ENCODE measurements around the gene PLSCR3. TPM values are rescaled to one million over a fixed set of nuclear protein-coding genes. Genes with fewer than 3 reads are reported as not detected.

Gene PLSCR3
- total RNA-seq, 2 donors from 2014 or later: 11.0 to 12.0 TPM

DNA sequence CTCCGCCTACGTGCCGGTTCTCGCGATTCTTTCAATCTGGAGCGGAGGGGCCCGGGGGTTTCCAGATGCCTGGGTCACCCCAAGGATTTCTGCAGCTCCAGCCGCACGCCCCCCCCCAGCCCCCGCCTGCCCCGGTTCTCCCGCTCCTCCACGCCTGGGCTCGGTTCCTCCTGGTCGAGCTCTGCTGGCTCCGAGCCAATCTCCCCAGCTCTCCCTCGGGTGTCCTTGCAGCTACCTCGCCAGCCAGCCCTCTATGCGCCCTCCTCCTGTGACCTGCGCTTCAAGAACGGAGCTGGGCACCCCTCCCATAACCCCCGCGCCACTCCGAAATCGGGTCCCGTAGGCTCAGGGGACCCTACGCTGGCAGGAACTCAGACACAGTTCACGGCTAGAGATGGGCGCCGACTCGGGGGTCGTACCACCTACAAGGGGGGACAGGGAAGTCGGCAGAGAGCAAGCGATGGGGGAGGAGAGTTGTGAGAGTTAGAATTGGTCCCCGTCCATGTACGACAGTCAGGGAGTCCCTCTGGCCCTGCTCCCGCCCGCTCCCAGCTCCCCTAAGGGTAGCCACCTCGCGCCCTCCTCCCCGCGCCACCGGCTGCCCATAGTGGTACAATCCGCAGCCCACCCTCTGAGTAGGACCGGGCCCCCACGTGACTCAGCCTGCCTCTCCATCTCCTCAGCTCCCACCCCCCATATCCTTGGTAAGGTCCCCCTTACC, 45.9 kb upstream of the PLSCR3 start:
- H3K27me3 ChIP-seq: peaks cover 38% of the 10 kb centered on the region
- no peaks in the 10 kb centered on the region for H3K36me3 ChIP-seq
- H3K9me3 ChIP-seq: no peaks in the 10 kb centered on the region
- intact Hi-C loops (cut with DNase I): no loop called here
- peak; percentile 36 for DNase-seq
- peak overlapping the region in 1 of 2 donors; percentile 55 for H3K9ac ChIP-seq (ENCODE audit: low read depth in 2 of 2, low read length in 2 of 2)
- no peak overlapping the region for H3K27ac ChIP-seq
- H3K4me3 ChIP-seq: peak overlapping the region; percentile 27
- H3K4me1 ChIP-seq: peaks cover 18% of the 10 kb centered on the region
- TF ChIP-seq, protein P1, sequence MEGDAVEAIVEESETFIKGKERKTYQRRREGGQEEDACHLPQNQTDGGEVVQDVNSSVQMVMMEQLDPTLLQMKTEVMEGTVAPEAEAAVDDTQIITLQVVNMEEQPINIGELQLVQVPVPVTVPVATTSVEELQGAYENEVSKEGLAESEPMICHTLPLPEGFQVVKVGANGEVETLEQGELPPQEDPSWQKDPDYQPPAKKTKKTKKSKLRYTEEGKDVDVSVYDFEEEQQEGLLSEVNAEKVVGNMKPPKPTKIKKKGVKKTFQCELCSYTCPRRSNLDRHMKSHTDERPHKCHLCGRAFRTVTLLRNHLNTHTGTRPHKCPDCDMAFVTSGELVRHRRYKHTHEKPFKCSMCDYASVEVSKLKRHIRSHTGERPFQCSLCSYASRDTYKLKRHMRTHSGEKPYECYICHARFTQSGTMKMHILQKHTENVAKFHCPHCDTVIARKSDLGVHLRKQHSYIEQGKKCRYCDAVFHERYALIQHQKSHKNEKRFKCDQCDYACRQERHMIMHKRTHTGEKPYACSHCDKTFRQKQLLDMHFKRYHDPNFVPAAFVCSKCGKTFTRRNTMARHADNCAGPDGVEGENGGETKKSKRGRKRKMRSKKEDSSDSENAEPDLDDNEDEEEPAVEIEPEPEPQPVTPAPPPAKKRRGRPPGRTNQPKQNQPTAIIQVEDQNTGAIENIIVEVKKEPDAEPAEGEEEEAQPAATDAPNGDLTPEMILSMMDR (IDR thresholded peaks at IDR 0.05): no peak

DNA sequence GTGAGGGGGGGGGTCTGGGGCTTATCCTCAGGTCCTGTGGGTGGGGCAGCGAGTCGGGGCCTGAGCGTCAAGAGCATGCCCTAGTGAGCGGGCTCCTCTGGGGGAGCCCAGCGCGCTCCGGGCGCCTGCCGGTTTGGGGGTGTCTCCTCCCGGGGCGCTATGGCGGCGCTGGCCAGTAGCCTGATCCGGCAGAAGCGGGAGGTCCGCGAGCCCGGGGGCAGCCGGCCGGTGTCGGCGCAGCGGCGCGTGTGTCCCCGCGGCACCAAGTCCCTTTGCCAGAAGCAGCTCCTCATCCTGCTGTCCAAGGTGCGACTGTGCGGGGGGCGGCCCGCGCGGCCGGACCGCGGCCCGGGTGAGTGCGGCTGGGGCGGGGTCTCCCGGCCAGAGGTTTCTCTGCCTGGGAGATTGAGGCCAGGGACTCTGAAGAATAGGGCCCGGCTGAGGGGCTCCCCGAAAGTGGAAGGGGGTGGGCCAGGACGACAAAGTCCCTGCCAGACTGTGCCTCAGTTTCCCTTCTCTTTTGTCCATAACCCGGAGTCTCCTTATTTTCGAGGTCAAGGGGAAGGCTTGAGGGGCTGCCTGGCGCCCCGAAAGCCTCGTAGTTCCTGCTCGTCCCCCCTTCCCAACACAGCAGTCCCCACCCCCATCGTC, 45.3 kb upstream of the PLSCR3 start, which contains the start of gene FGF11:
Gene FGF11 (plus strand): TSS at position 51 of the 651 bp plus-strand sequence. CDS start 109 bp downstream, at position 160.
- peaks cover 18% of the 10 kb centered on the region for H3K4me1 ChIP-seq
- DNase-seq: no peak

DNA sequence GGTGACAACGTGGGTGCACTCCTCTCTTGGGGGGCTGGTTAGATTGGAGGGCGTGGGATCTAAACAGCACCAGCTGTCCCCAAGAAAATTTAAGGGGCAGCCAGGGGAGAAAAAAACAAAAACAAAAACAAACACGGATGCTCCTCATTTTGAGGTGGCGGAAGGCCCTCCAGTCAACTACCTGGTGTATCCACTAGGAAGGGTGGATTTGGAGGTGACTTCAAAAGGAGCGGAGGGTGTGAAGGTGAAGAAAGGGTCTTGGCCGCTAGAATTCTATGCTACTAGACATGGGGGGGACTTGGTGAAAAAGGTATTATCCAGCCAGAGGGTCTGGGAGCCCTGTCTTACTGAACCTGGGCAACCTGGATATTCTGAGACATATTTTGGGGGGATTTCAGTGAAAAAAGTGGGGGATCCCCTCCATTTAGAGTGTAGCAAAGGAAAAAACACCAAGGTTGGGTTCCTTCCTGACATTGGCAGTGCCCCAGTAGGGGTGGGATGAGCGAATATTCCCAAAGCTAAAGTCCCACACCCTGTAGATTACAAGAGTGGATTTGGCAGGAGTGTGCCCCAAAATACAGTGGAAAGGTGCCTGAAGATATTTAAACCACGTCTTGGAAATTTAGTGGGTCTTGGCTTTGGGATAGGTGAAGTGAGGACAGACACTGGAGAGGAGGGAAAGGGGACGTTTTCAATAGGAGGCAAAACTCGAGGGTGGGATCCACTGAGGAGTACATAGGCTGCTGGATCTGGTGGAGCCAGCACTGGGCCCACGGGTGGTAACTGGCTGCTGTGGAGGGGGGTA, 44.5 kb upstream of the PLSCR3 start:
- peak overlapping the region; percentile 26 for H3K4me3 ChIP-seq
- intact Hi-C loops (cut with DNase I): loop anchor here (5.0 to 10.0 kb wide), 2 partner anchors 82 to 146 kb away; partner anchors contain the start of genes MPDU1 and TMEM95
- H3K36me3 ChIP-seq: no peaks in the 10 kb centered on the region
- TF ChIP-seq, protein P1 (IDR thresholded peaks at IDR 0.05): no peak
- H3K4me1 ChIP-seq: peaks cover 18% of the 10 kb centered on the region
- H3K9me3 ChIP-seq: no peaks in the 10 kb centered on the region
- H3K9ac ChIP-seq (ENCODE audit: low read depth in 2 of 2, low read length in 2 of 2): no peak overlapping the region
- peaks cover 38% of the 10 kb centered on the region for H3K27me3 ChIP-seq
- H3K27ac ChIP-seq: no peak overlapping the region
- no peak for DNase-seq

More for the DNA sequence above, 45.3 kb upstream of the PLSCR3 start, which contains the start of gene FGF11:
- peak within 1 kb of the TSS; percentile 4 to 55 for H3K9ac ChIP-seq (ENCODE audit: low read depth in 2 of 2, low read length in 2 of 2)
- no peaks in the 10 kb centered on the region for H3K36me3 ChIP-seq
- H3K9me3 ChIP-seq: no peaks in the 10 kb centered on the region
- TF ChIP-seq, protein P1 (IDR thresholded peaks at IDR 0.05): no peak
- peak within 1 kb of the TSS; percentile 27 for H3K4me3 ChIP-seq
- intact Hi-C loops (cut with DNase I): loop anchor here (5.0 to 10.0 kb wide), 2 partner anchors 82 to 145 kb away; partner anchors contain the start of genes MPDU1 and TMEM95
- no peak within 1 kb of the TSS for H3K27ac ChIP-seq
- peaks cover 38% of the 10 kb centered on the region for H3K27me3 ChIP-seq

DNA sequence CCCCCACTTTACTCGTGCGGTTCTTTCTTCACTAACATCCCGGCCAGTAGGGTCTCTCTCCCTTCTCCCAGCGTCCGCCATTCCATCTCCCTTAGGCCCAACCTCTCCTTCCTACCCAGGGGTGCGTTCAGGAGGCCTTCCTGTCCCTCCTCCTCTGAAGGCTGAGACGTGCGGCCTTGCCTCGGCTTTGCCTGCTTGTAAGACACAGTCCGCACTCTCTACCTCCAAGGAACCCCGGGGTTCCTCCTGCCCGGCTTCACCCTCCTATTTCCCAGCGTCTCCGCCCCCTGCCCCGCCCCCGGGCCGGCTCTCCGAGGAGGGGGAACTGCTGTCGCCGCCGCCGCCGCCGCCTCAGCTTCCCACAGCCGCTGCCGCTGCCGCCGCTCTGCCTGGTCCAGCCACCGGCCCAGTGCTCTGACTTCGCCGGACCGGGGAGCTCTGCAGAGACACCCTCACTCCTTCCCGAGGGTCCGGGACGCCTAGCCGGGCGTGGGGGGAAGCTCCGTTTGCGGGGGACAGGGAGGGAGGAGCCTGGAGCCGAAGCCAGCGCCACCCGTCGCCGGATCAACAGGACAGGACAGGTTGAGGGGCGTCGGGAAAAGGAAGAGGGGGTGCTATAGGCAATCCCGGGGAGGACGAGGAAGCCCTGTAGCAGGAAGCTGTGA, 43.8 kb upstream of the PLSCR3 start:
- H3K9ac ChIP-seq (ENCODE audit: low read depth in 2 of 2, low read length in 2 of 2): peak overlapping the region; percentile 4 to 26
- intact Hi-C loops (cut with DNase I): loop anchor here (2.0 to 10.0 kb wide), 3 partner anchors 47 to 147 kb away; partner anchors contain the start of genes MPDU1, POLR2A and TMEM95
- H3K36me3 ChIP-seq: no peaks in the 10 kb centered on the region
- H3K27ac ChIP-seq: no peak overlapping the region
- H3K4me1 ChIP-seq: peaks cover 18% of the 10 kb centered on the region
- TF ChIP-seq, protein P1 (IDR thresholded peaks at IDR 0.05): no peak
- H3K27me3 ChIP-seq: peaks cover 38% of the 10 kb centered on the region
- H3K9me3 ChIP-seq: no peaks in the 10 kb centered on the region
- peak; percentile 59 for DNase-seq
- H3K4me3 ChIP-seq: peak overlapping the region; percentile 26

Data from colonic mucosa (tissue), 4 donors.